Measurements from ENCODE around the gene CREB5.
"Not testable (repeated sequence)": the region's sequence is repeated elsewhere in the genome, so short reads cannot be mapped to it uniquely, and the experiment has no call there.

The CREB5 gene

DNA sequence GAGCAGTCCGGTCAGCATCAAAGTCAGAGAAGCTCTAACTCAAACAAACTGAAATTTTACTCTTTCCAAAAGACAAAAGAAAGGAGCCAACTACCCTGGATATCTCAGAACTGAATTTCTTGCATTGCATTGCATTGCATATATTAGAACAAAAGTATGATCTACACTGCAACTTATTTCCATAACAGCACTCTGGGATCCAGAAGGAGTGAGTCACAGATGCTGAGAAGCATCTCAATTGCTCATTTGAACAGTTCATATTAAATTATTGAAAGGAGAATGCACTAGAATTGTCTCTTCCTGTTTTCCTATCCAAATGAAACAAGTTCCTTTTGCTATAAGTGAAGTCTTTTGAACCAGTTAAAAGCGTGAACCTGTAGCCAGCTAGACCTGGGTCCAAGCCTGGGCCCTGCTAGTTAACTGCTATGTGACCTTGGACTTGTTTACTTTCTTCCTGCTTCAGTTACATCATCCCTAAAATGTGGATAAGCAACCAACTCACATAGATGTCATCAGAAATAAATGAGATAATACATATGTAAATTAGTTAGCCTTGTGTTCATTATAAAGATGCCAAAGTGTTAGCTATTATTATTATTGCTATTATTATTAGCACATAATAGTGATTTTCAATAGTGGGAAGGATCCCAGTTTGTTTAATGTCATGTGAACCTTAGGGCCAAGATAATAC, 184.1 kb downstream of the CREB5 start:
- no peak overlapping the region for H3K4me3 ChIP-seq (replicated peaks; ENCODE audit: low read depth, low read length)
- no peak for DNase-seq (ENCODE audit: extremely low read depth, low read depth)

DNA sequence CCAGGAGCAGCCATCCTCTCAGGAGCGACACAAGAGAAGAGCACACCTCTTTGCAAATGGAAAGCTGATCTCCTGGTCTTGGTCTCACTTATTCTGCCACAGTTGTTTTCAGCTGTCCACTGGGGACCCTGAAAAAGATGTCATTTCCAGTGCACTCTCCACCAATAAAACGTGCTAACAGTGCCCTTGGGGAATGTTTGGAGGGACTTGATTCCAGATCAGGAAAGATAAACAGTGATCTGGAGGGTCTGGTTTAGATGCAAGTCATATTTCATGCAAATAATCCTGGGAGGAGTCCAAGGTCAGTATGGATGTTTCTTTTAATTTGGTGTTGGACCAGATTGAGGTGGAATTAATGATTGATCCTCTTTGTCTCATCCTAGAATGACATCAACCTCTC, 185.0 kb downstream of the CREB5 start:
- TF ChIP-seq, protein P1, sequence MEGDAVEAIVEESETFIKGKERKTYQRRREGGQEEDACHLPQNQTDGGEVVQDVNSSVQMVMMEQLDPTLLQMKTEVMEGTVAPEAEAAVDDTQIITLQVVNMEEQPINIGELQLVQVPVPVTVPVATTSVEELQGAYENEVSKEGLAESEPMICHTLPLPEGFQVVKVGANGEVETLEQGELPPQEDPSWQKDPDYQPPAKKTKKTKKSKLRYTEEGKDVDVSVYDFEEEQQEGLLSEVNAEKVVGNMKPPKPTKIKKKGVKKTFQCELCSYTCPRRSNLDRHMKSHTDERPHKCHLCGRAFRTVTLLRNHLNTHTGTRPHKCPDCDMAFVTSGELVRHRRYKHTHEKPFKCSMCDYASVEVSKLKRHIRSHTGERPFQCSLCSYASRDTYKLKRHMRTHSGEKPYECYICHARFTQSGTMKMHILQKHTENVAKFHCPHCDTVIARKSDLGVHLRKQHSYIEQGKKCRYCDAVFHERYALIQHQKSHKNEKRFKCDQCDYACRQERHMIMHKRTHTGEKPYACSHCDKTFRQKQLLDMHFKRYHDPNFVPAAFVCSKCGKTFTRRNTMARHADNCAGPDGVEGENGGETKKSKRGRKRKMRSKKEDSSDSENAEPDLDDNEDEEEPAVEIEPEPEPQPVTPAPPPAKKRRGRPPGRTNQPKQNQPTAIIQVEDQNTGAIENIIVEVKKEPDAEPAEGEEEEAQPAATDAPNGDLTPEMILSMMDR (IDR thresholded peaks at IDR 0.05; ENCODE audit: low read depth, low read length, missing control alignments): no peak
- H3K4me3 ChIP-seq (replicated peaks; ENCODE audit: low read depth, low read length): no peak overlapping the region
- DNase-seq (ENCODE audit: extremely low read depth, low read depth): no peak

More for the DNA sequence above, 184.1 kb downstream of the CREB5 start:
- TF ChIP-seq, protein P1 (IDR thresholded peaks at IDR 0.05; ENCODE audit: low read depth, low read length, missing control alignments): no peak

DNA sequence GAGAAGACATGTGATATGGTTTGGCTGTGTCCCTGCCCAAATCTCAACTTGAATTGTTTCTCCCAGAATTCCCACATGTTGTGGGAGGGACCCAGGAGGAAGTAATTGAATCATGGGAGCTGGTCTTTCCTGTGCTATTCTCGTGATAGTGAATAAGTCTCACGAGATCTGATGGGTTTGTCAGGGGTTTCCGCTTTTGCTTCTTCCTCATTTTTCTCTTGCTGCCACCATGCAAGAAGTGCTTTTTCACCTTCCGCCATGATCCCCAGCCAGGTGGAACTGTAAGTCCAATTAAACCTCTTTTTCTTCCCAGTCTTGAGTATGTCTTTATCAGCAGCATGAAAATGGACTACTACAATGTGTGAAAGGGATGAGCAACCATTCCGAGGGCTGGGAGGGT, 185.7 kb downstream of the CREB5 start:
- H3K4me3 ChIP-seq (replicated peaks; ENCODE audit: low read depth, low read length); DNase-seq (ENCODE audit: extremely low read depth, low read depth): not testable (repeated sequence)

DNA sequence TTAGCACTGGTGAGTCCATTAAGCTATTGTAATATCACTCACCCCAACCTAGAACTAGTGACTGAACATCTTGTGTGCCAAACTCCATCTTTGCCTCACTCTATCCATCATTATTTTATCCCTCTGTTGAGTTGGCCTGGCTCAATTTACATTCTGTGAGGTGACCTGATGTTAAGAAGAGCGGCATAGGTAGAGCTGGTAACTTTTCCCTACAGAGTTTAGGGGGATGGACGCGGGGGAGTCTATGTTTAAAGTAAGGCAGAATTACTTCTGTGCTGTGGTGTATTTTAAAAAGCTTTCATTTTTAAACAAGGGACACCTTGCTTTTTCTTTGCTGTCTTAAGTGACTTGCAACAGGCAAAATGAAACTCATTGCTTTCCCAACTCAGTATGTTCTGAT, 186.3 kb downstream of the CREB5 start:
- H3K4me3 ChIP-seq (replicated peaks; ENCODE audit: low read depth, low read length): no peak overlapping the region
- no peak for DNase-seq (ENCODE audit: extremely low read depth, low read depth)
- TF ChIP-seq, protein P1 (IDR thresholded peaks at IDR 0.05; ENCODE audit: low read depth, low read length, missing control alignments): no peak

DNA sequence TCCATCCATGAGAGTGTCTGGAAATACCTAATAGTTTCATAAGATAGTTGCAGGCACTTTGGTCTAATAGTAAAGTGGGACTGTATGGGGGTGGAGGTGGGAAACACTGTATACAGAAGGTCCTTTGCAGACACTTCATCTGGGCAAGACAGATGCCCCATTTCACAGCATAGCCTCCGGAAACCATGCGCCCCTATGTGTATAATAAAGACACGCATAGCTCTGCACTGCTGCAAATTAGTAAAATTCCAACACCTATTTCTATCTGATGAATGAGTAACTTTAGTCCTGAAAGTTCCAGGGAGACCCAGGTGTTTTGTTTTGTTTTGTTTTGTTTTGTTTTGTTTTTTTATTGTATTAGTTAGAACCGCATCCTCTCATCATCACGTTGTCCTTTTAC, 187.1 kb downstream of the CREB5 start:
- H3K4me3 ChIP-seq (replicated peaks; ENCODE audit: low read depth, low read length): no peak overlapping the region
- no peak for DNase-seq (ENCODE audit: extremely low read depth, low read depth)
- TF ChIP-seq, protein P1 (IDR thresholded peaks at IDR 0.05; ENCODE audit: low read depth, low read length, missing control alignments): no peak

DNA sequence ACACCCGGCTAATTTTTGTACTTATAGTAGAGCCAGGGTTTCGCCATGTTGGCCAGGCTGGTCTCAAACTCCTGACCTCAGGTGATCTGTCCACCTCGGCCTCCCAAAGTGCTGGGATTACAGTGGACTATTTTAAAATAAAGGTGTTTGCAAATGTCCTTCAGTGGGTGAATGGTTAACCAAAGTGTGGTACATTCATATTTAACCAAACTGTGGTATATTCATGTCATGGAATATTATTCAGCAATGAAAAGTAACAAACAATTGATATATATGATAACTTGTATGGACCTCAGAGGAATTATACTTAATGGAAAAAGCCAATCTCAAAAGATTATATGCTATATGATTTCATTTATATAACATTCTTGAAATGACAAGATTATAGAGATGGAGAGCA, 190.0 kb downstream of the CREB5 start:
- TF ChIP-seq, protein P1 (IDR thresholded peaks at IDR 0.05; ENCODE audit: low read depth, low read length, missing control alignments): no peak
- no peak overlapping the region for H3K4me3 ChIP-seq (replicated peaks; ENCODE audit: low read depth, low read length)
- DNase-seq (ENCODE audit: extremely low read depth, low read depth): no peak

DNA sequence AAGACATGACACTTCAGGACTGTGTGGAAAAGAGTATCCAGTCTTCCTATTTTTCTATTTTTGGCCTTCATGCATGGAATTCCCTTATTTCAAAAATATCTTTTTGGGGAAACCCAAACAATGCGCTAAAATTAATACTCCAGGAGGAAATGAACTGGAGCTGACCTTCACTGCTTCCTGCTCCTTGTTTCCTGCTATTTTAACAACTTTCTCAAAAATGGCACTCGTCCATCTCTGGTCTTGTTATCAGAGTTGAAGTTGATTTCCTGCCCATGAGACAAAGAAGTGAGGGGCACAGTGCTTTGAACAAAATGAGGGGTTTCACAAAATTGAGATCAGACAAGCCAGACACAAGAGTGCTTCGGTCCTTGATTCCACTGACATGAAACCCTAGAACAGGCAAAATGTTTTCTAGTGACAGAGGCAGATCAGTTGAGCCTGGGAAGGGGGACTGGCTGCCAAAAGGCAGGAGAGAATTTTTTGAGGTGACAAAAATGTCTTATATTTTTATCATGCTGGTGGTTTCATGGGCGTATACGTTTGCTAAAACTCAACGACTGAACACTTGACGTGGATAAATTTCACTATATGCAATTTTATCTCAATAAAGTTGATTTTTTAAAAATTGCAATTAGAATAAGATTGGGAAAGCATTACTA, 193.2 kb downstream of the CREB5 start:
- no peak overlapping the region for H3K4me3 ChIP-seq (replicated peaks; ENCODE audit: low read depth, low read length)
- no peak for DNase-seq (ENCODE audit: extremely low read depth, low read depth)
- TF ChIP-seq, protein P1 (IDR thresholded peaks at IDR 0.05; ENCODE audit: low read depth, low read length, missing control alignments): no peak

Measured in HFF-Myc (cell line).